OCI-LY3 (cell line): ENCODE data around the gene CBR4.
A peak's percentile ranks its signal among the peaks of the same experiment; 100 is the strongest.

ENCODE experiments used
- H2AFZ ChIP-seq: fragments of 200-600, 300-600 bp; shearing (Covaris generic); 2 replicates; pipeline ENCODE4 v1.6.0; 2014; ENCODE audit warnings: antibody characterized with exemption, low read depth, low read length
- H3K27ac ChIP-seq: fragments of 200-600, 300-600 bp; sonication (generic); 2 replicates; pipeline ENCODE4 v1.5.1; 2014; ENCODE audit warnings: mild to moderate bottlenecking, low read length, moderate library complexity, mixed read lengths
- H3K27me3 ChIP-seq: fragments of 200-600, 300-600 bp; sonication (generic); 2 replicates; pipeline ENCODE4 v1.6.1; 2014; ENCODE audit warnings: low read depth, low read length, mixed read lengths
- H3K36me3 ChIP-seq: fragments of 200-600, 300-600 bp; sonication (generic); replicated peaks from 2 replicates; pipeline ENCODE3; 2014; ENCODE audit warnings: low read depth, low read length, mixed read lengths
- H3K4me1 ChIP-seq: fragments of 300-600, 200-600 bp; sonication (generic); 2 replicates; pipeline ENCODE4 v1.6.1; 2014; ENCODE audit warnings: low read length, mixed read lengths
- H3K4me2 ChIP-seq: fragments of 200-600, 300-600 bp; sonication (generic); 2 replicates; pipeline ENCODE4 v1.6.1; 2014; ENCODE audit warnings: low read length, mixed read lengths
- H3K4me3 ChIP-seq: fragments of 300-600, 200-600 bp; sonication (generic); 2 replicates; pipeline ENCODE4 v1.5.1; 2014; ENCODE audit warnings: antibody characterized with exemption, mild to moderate bottlenecking, low read length, moderate library complexity
- H3K79me2 ChIP-seq: fragments of 300-600, 200-600 bp; shearing (Covaris generic); 2 replicates; pipeline ENCODE4 v1.6.1; 2014; ENCODE audit warnings: mild to moderate bottlenecking, low read length, mixed read lengths
- H3K9ac ChIP-seq: fragments of 300-600, 200-600 bp; shearing (Covaris generic); 2 replicates; pipeline ENCODE4 v1.6.0; 2014; ENCODE audit warnings: mild to moderate bottlenecking, low read length, moderate library complexity
- H3K9me3 ChIP-seq: fragments of 200-600, 300-600 bp; shearing (Covaris generic); 2 replicates; pipeline ENCODE4 v1.6.1; 2014; ENCODE audit warnings: low read length, mixed read lengths; ENCODE audit not compliant: insufficient read depth
- H4K20me1 ChIP-seq: fragments of 200-600, 300-600 bp; sonication (generic); 2 replicates; pipeline ENCODE4 v1.6.1; 2016; ENCODE audit warnings: low read length, mixed read lengths; ENCODE audit not compliant: insufficient read depth
- CTCF ChIP-seq: fragments of 200-600, 300-600 bp; sonication (generic); IDR thresholded peaks from 2 replicates; pipeline ENCODE4 v1.5.1; 2014; ENCODE audit warnings: antibody characterized with exemption, low read length, low read depth
- EZH2phosphoT487 ChIP-seq: fragments of 200-600 bp; shearing (Covaris generic); IDR thresholded peaks from 2 replicates; pipeline ENCODE4 v1.6.1; 2018; ENCODE audit warnings: antibody characterized with exemption, mixed run types, low read depth

Gene CBR4

DNA sequence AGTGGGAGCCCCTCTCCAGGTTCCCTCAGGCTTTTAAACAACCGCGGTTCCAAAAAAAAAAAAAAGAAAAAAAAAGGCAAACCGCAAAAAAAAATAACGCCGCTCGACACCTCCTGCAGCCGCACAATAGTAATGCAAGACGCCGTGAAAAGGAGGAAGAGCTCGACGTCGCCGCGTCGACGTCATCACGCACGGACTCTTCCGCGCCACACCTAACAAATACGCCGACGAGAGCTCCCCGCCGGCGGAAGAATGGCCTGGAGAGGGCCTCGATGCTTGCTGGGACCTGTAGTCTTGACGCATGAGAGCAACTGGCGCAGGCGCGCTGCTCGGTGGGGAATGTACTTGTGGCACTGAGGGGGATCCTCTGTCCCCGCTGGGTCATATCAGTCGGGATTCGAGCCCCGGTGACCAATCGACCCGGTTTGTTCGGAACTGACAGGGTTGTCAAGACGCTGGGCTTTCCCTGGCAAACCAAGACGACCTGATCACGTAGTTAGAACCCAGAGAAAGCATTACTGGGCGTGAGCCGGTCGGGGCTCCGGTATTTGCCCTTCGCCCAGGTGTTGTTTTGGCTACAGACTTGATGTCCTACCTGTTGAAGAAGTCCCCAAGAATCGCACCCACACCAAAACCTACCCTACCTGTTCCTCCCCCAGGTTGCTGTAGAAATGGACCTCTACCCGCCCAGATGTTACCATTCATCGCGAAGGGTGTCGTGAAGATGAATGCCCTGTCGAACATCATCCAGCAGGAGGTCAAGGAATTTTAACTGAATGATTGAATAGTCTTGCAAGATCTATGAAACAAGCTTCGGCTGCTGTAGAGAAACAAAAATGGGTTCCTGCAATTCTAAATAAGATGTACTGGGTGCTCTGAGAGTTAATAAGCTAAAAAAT is at the start of gene CBR4:
Gene CBR4, minus strand, starts transcription at position 131 of the 899 bp plus-strand sequence. CDS start 166 bp downstream, outside the sequence.
- H3K9ac ChIP-seq = peak within 1 kb of the TSS; percentile 83
- peaks cover 25% of the 10 kb centered on the region for H3K79me2 ChIP-seq
- H3K27ac ChIP-seq = peak within 1 kb of the TSS; percentile 57
- TF ChIP-seq EZH2phosphoT487 (no peak), CTCF (no peak)
- H4K20me1 ChIP-seq = peaks cover 6% of the 10 kb centered on the region; the same call in 1 of the 2 replicates
- peaks cover 16% of the 10 kb centered on the region for H3K36me3 ChIP-seq
- H2AFZ ChIP-seq = peak within 1 kb of the TSS; percentile 93
- H3K4me2 ChIP-seq = peak within 1 kb of the TSS; percentile 85
- peaks cover 20% of the 10 kb centered on the region for H3K4me1 ChIP-seq
- no peaks in the 10 kb centered on the region for H3K9me3 ChIP-seq
- peak within 1 kb of the TSS; percentile 78 for H3K4me3 ChIP-seq
- no peaks in the 10 kb centered on the region for H3K27me3 ChIP-seq

DNA sequence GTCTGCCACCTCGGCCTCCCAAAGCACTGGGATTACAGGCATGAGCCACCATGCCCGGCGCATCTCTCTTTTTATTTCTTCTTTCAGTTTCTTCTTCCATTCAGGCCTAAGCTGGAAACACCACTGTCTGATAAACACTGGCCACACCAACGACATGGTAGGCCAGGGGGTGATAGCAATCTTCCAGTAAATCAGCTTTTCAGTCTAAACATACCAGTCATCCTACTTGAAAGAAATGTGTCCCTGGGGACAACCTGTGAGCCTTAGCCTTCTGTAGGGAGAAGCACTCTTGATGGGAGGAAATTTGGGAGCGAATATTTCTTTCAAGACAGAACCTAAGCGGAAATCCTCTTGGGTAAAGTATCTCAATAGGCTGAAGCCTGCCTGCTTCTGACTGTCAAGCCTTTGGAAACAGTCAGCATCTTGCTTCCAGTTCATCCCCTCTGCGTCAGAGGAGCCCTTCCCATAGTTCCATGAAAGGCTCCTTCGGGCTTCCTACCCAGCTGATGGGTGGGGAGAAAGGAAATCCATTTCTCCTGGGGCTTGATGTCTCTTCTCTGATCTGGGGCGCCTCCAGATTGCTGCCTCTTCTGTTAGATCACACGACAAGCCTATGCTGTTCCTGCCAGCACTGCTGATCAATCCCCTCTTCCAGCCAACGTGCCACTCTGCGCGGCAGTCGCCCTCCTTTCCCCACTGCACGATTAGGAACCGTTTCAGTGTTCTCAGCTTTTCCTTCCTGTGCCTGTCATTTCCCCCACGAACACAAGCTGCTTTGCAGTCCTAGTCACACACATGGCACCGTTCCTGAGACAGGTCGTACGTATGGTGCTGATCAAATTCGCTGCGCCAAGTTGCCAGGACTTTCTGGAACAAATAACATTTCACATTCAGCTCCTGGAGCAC is 49.5 kb upstream of the CBR4 start:
- H3K4me2 ChIP-seq = no peak overlapping the region
- H3K4me1 ChIP-seq = no peaks in the 10 kb centered on the region
- H3K27me3 ChIP-seq = no peaks in the 10 kb centered on the region
- H3K4me3 ChIP-seq = no peak overlapping the region
- TF ChIP-seq CTCF = no peak
- no peak for TF ChIP-seq EZH2phosphoT487
- H3K9me3 ChIP-seq = no peaks in the 10 kb centered on the region
- no peak overlapping the region for H3K9ac ChIP-seq
- no peaks in the 10 kb centered on the region for H4K20me1 ChIP-seq
- no peak overlapping the region for H2AFZ ChIP-seq
- H3K79me2 ChIP-seq = no peaks in the 10 kb centered on the region
- H3K36me3 ChIP-seq = no peaks in the 10 kb centered on the region
- H3K27ac ChIP-seq = no peak overlapping the region

DNA sequence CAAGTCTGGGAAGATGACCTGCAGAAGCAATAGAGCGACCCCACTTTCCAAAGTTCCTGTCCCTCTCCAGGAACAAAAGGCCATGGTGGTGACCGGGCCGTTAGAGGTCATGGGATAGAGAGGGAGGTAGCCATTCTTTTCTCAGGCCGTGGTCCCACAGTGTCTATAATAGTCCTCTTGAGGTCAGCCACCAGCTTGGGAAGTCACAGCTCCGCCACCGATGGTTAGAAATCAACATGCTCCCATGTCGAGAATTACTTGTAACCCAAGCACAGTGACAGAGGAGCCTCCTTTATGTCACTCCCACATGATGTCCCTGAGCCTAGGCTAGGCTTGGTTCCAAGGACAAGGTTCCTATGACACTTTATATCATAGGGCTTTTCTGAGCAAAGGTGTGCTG is 48.3 kb upstream of the CBR4 start:
- H3K36me3 ChIP-seq = no peaks in the 10 kb centered on the region
- H3K9ac ChIP-seq = no peak overlapping the region
- no peak overlapping the region for H3K4me2 ChIP-seq
- TF ChIP-seq CTCF (no peak), EZH2phosphoT487 (no peak)
- H3K4me3 ChIP-seq = no peak overlapping the region
- no peaks in the 10 kb centered on the region for H4K20me1 ChIP-seq
- H2AFZ ChIP-seq = no peak overlapping the region
- H3K27ac ChIP-seq = no peak overlapping the region
- H3K79me2 ChIP-seq = no peaks in the 10 kb centered on the region
- no peaks in the 10 kb centered on the region for H3K27me3 ChIP-seq
- H3K9me3 ChIP-seq = no peaks in the 10 kb centered on the region
- no peaks in the 10 kb centered on the region for H3K4me1 ChIP-seq

DNA sequence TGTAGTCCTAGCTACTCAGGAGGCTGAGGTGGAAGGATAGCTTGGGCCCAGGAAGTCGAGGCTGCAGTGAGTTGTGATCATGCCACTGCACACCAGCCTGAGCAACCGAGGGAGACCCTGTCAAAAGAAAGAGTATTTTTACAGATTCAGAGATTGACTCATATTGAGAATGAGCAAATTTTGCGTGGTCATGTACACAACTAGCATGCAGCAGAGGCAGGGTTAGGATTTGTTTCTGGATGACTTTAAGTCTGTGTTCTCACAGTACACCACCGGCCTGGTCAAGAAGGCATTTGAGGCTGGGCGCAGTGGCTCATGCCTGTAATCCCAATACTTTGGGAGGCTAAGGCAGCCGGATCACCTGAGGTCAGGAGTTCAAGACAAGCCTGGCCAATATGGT is 44.8 kb upstream of the CBR4 start:
- no peak for TF ChIP-seq CTCF
- no peak for TF ChIP-seq EZH2phosphoT487
- no peak overlapping the region for H3K9ac ChIP-seq
- no peaks in the 10 kb centered on the region for H4K20me1 ChIP-seq
- no peak overlapping the region for H3K4me2 ChIP-seq
- H2AFZ ChIP-seq = no peak overlapping the region
- H3K36me3 ChIP-seq = no peaks in the 10 kb centered on the region
- no peaks in the 10 kb centered on the region for H3K9me3 ChIP-seq
- H3K4me1 ChIP-seq = no peaks in the 10 kb centered on the region
- H3K4me3 ChIP-seq = no peak overlapping the region
- H3K27me3 ChIP-seq = peaks cover 32% of the 10 kb centered on the region
- H3K79me2 ChIP-seq = no peaks in the 10 kb centered on the region
- no peak overlapping the region for H3K27ac ChIP-seq
